ENCODE measurements around the gene NPTN.
"Not testable (repeated sequence)": the region's sequence is repeated elsewhere in the genome, so short reads cannot be mapped to it uniquely, and the experiment has no call there.

The NPTN gene

GRCh38 chr15:73583544-73583943 lies 49.6 kb downstream of the NPTN start:
- Mint-ChIP-seq H3K9me3 (no peaks in the 10 kb centered on the region), H3K27ac (no peak overlapping the region), H3K4me1 (no peaks in the 10 kb centered on the region), H3K36me3 (peaks cover 49% of the 10 kb centered on the region), H3K27me3 (no peaks in the 10 kb centered on the region), H3K4me3 (no peak overlapping the region)
- DNase-seq (ENCODE audit: low spot score in 2 of 2), result no peak
- no peak for ATAC-seq (ENCODE audit: low read depth)

- DNase-seq (ENCODE audit: low spot score in 2 of 2), result no peak
- Mint-ChIP-seq H3K36me3 (peaks cover 51% of the 10 kb centered on the region), H3K9me3 (no peaks in the 10 kb centered on the region), H3K27me3 (no peaks in the 10 kb centered on the region), H3K4me1 (no peaks in the 10 kb centered on the region), H3K4me3 (no peak overlapping the region), H3K27ac (no peak overlapping the region)
- ATAC-seq (ENCODE audit: low read depth), result no peak
Measured at GRCh38 chr15:73582851-73583379, 50.3 kb downstream of the NPTN start.

- Mint-ChIP-seq H3K9me3 (no peaks in the 10 kb centered on the region), H3K4me3 (no peak overlapping the region), H3K27ac (no peak overlapping the region), H3K27me3 (no peaks in the 10 kb centered on the region), H3K36me3 (peaks cover 35% of the 10 kb centered on the region), H3K4me1 (no peaks in the 10 kb centered on the region)
- ATAC-seq (ENCODE audit: low read depth) (no peak), DNase-seq (ENCODE audit: low spot score in 2 of 2) (no peak)
Measured at GRCh38 chr15:73578026-73578425, 55.2 kb downstream of the NPTN start.

- H3K4me1 Mint-ChIP-seq; H3K4me3 Mint-ChIP-seq; H3K27me3 Mint-ChIP-seq; H3K27ac Mint-ChIP-seq; ATAC-seq (ENCODE audit: low read depth); DNase-seq (ENCODE audit: low spot score in 2 of 2); H3K9me3 Mint-ChIP-seq: not testable (repeated sequence)
- H3K36me3 Mint-ChIP-seq, result peaks cover 36% of the 10 kb centered on the region
Measured at GRCh38 chr15:73577593-73577992, 55.6 kb downstream of the NPTN start.

GRCh38 chr15:73575636-73576247 lies 57.4 kb downstream of the NPTN start:
- no peaks in the 10 kb centered on the region for H3K9me3 Mint-ChIP-seq

GRCh38 chr15:73573572-73573971 lies 59.6 kb downstream of the NPTN start:
- H3K36me3 Mint-ChIP-seq, result peaks cover 46% of the 10 kb centered on the region
- no peaks in the 10 kb centered on the region for H3K27me3 Mint-ChIP-seq
- H3K4me1 Mint-ChIP-seq, result no peaks in the 10 kb centered on the region
- no peak overlapping the region for H3K27ac Mint-ChIP-seq
- DNase-seq (ENCODE audit: low spot score in 2 of 2), result no peak
- no peak for ATAC-seq (ENCODE audit: low read depth)
- no peaks in the 10 kb centered on the region for H3K9me3 Mint-ChIP-seq
- no peak overlapping the region for H3K4me3 Mint-ChIP-seq

More at GRCh38 chr15:73575636-73576247, 57.4 kb downstream of the NPTN start:
- Mint-ChIP-seq H3K4me1 (no peaks in the 10 kb centered on the region), H3K4me3 (no peak overlapping the region), H3K36me3 (peaks cover 38% of the 10 kb centered on the region), H3K27ac (no peak overlapping the region), H3K27me3 (no peaks in the 10 kb centered on the region)
- ATAC-seq (ENCODE audit: low read depth) (no peak), DNase-seq (ENCODE audit: low spot score in 2 of 2) (no peak)

- DNase-seq (ENCODE audit: low spot score in 2 of 2) (no peak), ATAC-seq (ENCODE audit: low read depth) (no peak)
- H3K27me3 Mint-ChIP-seq, result no peaks in the 10 kb centered on the region
- H3K9me3 Mint-ChIP-seq, result no peaks in the 10 kb centered on the region
- H3K36me3 Mint-ChIP-seq, result peaks cover 45% of the 10 kb centered on the region
- no peak overlapping the region for H3K4me3 Mint-ChIP-seq
- H3K27ac Mint-ChIP-seq, result no peak overlapping the region
- H3K4me1 Mint-ChIP-seq, result no peaks in the 10 kb centered on the region
Measured at GRCh38 chr15:73573037-73573436, 60.2 kb downstream of the NPTN start.

GRCh38 chr15:73572296-73572695 lies 60.9 kb downstream of the NPTN start:
- Mint-ChIP-seq H3K27me3 (no peaks in the 10 kb centered on the region), H3K4me1 (no peaks in the 10 kb centered on the region), H3K9me3 (no peaks in the 10 kb centered on the region), H3K36me3 (peaks cover 43% of the 10 kb centered on the region), H3K4me3 (no peak overlapping the region), H3K27ac (no peak overlapping the region)
- ATAC-seq (ENCODE audit: low read depth) (no peak), DNase-seq (ENCODE audit: low spot score in 2 of 2) (no peak)

- Mint-ChIP-seq H3K4me1 (no peaks in the 10 kb centered on the region), H3K4me3 (no peak overlapping the region)
Measured at GRCh38 chr15:73571346-73571745, 61.8 kb downstream of the NPTN start.

GRCh38 chr15:73570355-73571032 lies 62.7 kb downstream of the NPTN start:
- H3K9me3 Mint-ChIP-seq, result no peaks in the 10 kb centered on the region
- no peaks in the 10 kb centered on the region for H3K4me1 Mint-ChIP-seq
- DNase-seq (ENCODE audit: low spot score in 2 of 2) (no peak), ATAC-seq (ENCODE audit: low read depth) (no peak)
- H3K4me3 Mint-ChIP-seq, result no peak overlapping the region
- H3K27me3 Mint-ChIP-seq, result no peaks in the 10 kb centered on the region
- peaks cover 36% of the 10 kb centered on the region for H3K36me3 Mint-ChIP-seq
- no peak overlapping the region for H3K27ac Mint-ChIP-seq

More at GRCh38 chr15:73571346-73571745, 61.8 kb downstream of the NPTN start:
- H3K36me3 Mint-ChIP-seq, result peaks cover 38% of the 10 kb centered on the region
- DNase-seq (ENCODE audit: low spot score in 2 of 2) (no peak), ATAC-seq (ENCODE audit: low read depth) (no peak)
- no peak overlapping the region for H3K27ac Mint-ChIP-seq
- H3K27me3 Mint-ChIP-seq, result no peaks in the 10 kb centered on the region
- H3K9me3 Mint-ChIP-seq, result no peaks in the 10 kb centered on the region

- peaks cover 40% of the 10 kb centered on the region for H3K36me3 Mint-ChIP-seq
Measured at GRCh38 chr15:73569361-73569760, 63.8 kb downstream of the NPTN start.

GRCh38 chr15:73568564-73569280 lies 64.5 kb downstream of the NPTN start:
- no peaks in the 10 kb centered on the region for H3K27me3 Mint-ChIP-seq

More at GRCh38 chr15:73569361-73569760, 63.8 kb downstream of the NPTN start:
- no peaks in the 10 kb centered on the region for H3K9me3 Mint-ChIP-seq
- H3K4me3 Mint-ChIP-seq, result no peak overlapping the region
- H3K27ac Mint-ChIP-seq, result no peak overlapping the region
- ATAC-seq (ENCODE audit: low read depth) (no peak), DNase-seq (ENCODE audit: low spot score in 2 of 2) (no peak)
- no peaks in the 10 kb centered on the region for H3K27me3 Mint-ChIP-seq
- no peaks in the 10 kb centered on the region for H3K4me1 Mint-ChIP-seq

GRCh38 chr15:73567020-73567419 lies 66.2 kb downstream of the NPTN start:
- Mint-ChIP-seq H3K36me3 (peaks cover 43% of the 10 kb centered on the region), H3K27ac (no peak overlapping the region), H3K4me1 (no peaks in the 10 kb centered on the region), H3K4me3 (no peak overlapping the region), H3K27me3 (no peaks in the 10 kb centered on the region), H3K9me3 (no peaks in the 10 kb centered on the region)
- ATAC-seq (ENCODE audit: low read depth) (no peak), DNase-seq (ENCODE audit: low spot score in 2 of 2) (no peak)

More at GRCh38 chr15:73568564-73569280, 64.5 kb downstream of the NPTN start:
- no peak overlapping the region for H3K4me3 Mint-ChIP-seq
- H3K36me3 Mint-ChIP-seq, result peaks cover 39% of the 10 kb centered on the region
- H3K4me1 Mint-ChIP-seq, result no peaks in the 10 kb centered on the region
- DNase-seq (ENCODE audit: low spot score in 2 of 2), result no peak
- H3K9me3 Mint-ChIP-seq, result no peaks in the 10 kb centered on the region
- ATAC-seq (ENCODE audit: low read depth), result no peak
- no peak overlapping the region for H3K27ac Mint-ChIP-seq

GRCh38 chr15:73564255-73564654 lies 68.9 kb downstream of the NPTN start:
- no peaks in the 10 kb centered on the region for H3K27me3 Mint-ChIP-seq
- DNase-seq (ENCODE audit: low spot score in 2 of 2) (no peak), ATAC-seq (ENCODE audit: low read depth) (no peak)
- peaks cover 30% of the 10 kb centered on the region for H3K36me3 Mint-ChIP-seq
- no peak overlapping the region for H3K27ac Mint-ChIP-seq
- H3K4me1 Mint-ChIP-seq, result no peaks in the 10 kb centered on the region
- H3K4me3 Mint-ChIP-seq, result no peak overlapping the region
- H3K9me3 Mint-ChIP-seq, result no peaks in the 10 kb centered on the region

All from memory B cell (primary cell).